GM12864 (cell line): ENCODE measurements around the gene ANKRD34B.
"Not testable (repeated sequence)": the region's sequence is repeated elsewhere in the genome, so short reads cannot be mapped to it uniquely, and the experiment has no call there.

Experiments used
- DNase-seq: peaks from one replicate; pipeline ENCODE4 v3.0.0-alpha.2; 2011; ENCODE audit warnings: low read depth
- H3K4me3 ChIP-seq: 2 replicates; pipeline ENCODE4 v1.5.1; 2011; ENCODE audit warnings: mild to moderate bottlenecking, low read depth, low read length, control low read depth
- CTCF ChIP-seq: IDR thresholded peaks from 2 replicates; pipeline ENCODE4 v1.5.1; 2011; ENCODE audit warnings: low read depth, mild to moderate bottlenecking, moderate library complexity, low read length, control low read depth, inconsistent platforms; ENCODE audit errors: missing control alignments

Gene ANKRD34B

GRCh38 chr5:80590766-80591165 lies 20.7 kb upstream of the ANKRD34B start:
- no peak overlapping the region for H3K4me3 ChIP-seq
- DNase-seq = no peak
- no peak for TF ChIP-seq CTCF

- no peak overlapping the region for H3K4me3 ChIP-seq
- no peak for DNase-seq
- TF ChIP-seq CTCF = no peak
Measured at GRCh38 chr5:80588858-80589540, 18.9 kb upstream of the ANKRD34B start.

GRCh38 chr5:80584770-80585169 lies 14.7 kb upstream of the ANKRD34B start:
- no peak for TF ChIP-seq CTCF
- no peak for DNase-seq

GRCh38 chr5:80580291-80580690 lies 10.2 kb upstream of the ANKRD34B start:
- not testable (repeated sequence) for H3K4me3 ChIP-seq

More at GRCh38 chr5:80584770-80585169, 14.7 kb upstream of the ANKRD34B start:
- no peak overlapping the region for H3K4me3 ChIP-seq

GRCh38 chr5:80579050-80579449 lies 9.0 kb upstream of the ANKRD34B start:
- DNase-seq = no peak
- H3K4me3 ChIP-seq = no peak overlapping the region
- no peak for TF ChIP-seq CTCF

More at GRCh38 chr5:80580291-80580690, 10.2 kb upstream of the ANKRD34B start:
- not testable (repeated sequence) for DNase-seq

GRCh38 chr5:80577707-80578106 lies 7.6 kb upstream of the ANKRD34B start:
- H3K4me3 ChIP-seq = no peak overlapping the region
- no peak for TF ChIP-seq CTCF
- no peak for DNase-seq

GRCh38 chr5:80576383-80576782 lies 6.3 kb upstream of the ANKRD34B start:
- no peak overlapping the region for H3K4me3 ChIP-seq
- DNase-seq = no peak
- no peak for TF ChIP-seq CTCF
